NK-92 (cell line): ENCODE measurements around the gene MYBL2.

Experiments
- DNase-seq: peaks from one replicate; lab custom pipeline; 2025; ENCODE audit not compliant: unreplicated experiment; lab: John Stamatoyannopoulos, UW

MYBL2 gene

DNA sequence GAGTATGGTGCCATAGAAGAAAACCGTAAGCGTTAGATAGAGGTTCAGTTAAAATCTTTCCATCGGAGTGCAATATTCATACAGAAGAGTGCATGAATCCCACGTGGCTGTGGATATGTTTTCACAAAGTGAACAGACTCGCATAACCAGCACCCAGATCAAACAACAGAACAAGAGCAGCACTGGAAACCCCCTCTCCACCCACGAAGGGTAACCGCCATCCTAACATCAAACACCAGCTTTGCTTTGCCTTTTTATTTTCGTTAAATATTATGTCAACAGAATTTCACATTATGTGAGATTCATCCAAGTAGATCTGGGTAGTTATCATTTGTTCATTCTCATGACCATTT is 55.2 kb downstream of the MYBL2 start:
- no peak for DNase-seq

DNA sequence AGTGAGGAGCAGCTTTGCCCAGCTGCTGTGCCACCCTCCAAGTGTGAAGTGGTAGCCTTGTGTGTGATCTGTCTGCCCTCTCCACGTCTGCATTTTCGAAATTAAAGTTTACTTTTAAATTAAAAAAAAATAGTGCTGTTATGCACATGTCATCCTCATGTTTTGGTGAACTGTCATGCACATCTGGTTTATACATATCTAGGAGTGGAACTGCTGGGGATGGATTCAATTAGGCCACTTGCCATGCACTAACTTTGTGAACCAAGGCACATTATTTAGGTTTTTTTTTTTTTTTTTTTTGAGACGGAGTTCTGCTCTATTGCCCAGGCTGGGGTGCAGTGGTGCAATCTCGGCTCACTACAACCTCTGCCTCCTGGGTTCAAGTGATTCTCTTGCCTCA is 56.3 kb downstream of the MYBL2 start:
- no peak for DNase-seq

GRCh38 chr20:43723735-43724134 is 56.8 kb downstream of the MYBL2 start:
- DNase-seq: no peak

GRCh38 chr20:43724383-43724782 is 57.5 kb downstream of the MYBL2 start:
- DNase-seq: no peak

DNA sequence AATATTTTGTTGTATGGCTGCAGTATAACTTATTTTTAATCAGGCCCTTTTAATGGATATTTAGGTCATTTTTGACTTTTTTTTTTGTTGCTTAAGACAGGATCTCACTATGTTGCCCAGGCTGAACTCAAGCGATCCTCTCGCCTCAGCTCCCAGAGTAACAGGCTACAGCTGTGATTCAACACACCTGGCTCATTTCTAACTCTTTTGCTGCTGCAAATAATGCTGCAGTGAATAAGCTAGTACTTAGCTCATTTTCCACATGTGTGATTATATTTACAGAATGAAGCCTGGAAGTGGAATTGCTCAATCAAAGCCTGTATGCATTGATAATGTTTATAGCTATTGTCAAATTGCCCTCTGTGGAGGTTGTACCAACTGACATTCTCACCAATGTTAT is 58.8 kb downstream of the MYBL2 start:
- DNase-seq: no peak

DNA sequence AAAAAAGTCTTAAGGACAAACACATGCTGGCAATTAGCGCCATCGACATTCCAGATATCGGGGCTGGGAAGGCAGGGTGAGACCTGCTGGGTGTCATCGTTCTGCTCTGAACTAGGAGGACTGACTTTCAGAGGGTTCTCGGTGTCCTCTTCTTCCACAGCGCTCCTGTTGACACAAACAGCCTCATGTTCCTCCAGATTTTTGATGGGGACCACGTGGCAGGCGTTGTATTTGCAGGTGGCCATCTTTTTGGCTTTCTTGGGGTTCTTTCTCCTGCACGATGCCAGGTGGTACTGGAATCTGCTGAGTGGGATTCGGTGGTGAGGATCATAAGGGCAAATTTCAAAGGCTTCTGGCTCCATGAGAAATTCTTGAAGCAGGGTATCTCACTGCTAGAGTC is 59.4 kb downstream of the MYBL2 start:
- DNase-seq: no peak

DNA sequence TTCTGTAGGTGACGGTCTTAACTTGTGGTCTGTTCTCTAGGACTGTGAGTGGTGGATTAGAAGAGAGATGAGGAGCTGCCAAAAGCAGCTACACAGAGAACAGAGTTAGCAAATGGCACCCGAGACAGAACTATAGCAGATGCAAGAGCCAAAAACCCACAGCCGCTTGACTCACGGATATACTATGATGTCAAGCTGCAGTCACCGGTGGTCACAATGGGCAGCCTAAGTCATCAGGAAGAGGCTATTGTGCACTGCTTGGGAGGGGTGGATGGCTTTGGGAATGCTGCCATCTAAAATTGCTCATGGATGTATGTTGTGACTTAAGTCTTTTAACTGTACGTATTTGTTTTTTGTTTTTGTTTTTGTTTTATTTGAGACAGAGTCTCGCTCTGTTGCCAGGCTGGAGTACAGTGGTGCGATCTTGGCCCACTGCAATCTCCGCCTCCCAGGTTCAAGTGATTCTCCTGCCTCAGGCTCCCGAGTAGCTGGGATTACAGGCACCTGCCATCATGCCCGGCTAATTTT is 60.0 kb downstream of the MYBL2 start, which contains the start of gene GTSF1L:
TSS of gene GTSF1L (minus strand) at position 192 of the 528 bp plus-strand sequence. CDS start 308 bp downstream, outside the sequence.
- DNase-seq: no peak

- no peak for DNase-seq
These were observed 61.2 kb downstream of the MYBL2 start for GRCh38 chr20:43727980-43728590.

DNA sequence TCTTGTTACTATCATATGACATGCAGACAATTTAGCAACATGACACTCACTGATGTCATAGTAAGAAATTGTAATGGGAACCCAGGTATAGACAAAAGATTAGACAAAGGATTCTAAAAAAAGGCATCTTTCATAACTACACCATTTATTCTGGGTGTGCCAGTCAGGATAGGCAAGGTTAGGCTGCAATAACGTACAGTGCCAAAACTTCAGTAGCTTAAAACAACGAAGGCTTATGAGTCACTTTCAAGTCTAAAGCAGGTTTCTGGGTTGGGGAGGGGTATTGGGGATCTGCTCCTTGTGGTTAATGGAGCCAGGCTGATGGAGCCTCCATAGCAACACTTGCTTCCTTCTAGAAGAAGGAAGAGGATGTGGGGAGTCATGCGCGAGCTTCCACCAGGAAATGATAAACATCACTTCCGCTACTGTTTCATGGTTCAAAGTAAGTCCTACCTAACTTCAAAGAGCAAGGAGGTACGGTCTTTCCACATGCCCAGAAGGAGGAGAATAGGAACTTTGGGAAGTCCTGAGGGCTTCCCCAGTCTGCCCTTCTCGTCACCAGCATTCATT is 61.9 kb downstream of the MYBL2 start:
- DNase-seq: no peak

DNA sequence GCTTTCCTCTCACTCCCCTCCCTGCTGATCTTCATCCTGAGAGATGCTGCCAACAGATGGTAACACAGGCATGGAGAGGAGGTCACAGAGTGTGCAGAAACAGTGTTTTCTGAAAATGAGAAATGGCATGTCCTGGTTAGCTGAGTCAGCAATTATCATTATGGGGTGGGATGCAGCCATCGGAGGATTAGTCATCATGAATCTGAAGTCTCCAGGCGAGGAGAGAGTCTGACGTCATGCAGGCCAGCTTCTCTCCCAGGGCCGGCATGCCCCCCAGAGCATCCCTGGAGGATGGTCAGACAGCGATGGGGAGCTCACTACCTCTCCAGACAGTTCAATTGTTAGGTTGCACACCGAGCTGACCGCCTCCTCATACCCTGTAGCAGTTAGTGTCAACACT is 64.6 kb downstream of the MYBL2 start:
- no peak for DNase-seq

- no peak for DNase-seq
These were observed 65.0 kb downstream of the MYBL2 start for GRCh38 chr20:43731927-43732326.

DNA sequence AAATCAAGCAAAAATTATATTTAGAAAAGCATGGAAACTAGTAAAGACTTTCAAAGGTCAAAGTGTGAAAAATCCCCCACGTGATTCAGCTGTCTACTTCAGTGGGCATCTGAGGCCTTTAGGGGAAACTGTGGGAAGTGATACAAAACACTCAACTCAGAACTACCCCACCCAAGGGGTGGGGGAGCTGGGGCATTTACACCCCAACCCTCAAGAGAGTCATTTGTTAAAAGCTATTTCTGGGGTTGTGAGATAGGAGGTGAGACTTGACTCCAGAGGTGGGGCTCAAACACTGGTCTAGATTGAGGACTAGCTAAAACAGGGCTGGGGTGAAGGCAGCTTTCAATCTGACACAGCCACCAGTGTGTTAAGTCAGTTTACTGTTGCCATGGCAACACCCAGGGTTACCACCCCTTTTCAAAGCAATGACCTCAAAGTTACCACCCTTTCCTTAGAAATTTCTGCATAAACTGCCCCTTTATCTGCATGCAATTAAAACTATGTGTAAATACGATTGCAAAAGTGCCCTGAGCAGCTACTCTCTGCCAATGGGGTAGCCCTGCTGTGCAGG is 69.8 kb downstream of the MYBL2 start:
- no peak for DNase-seq

DNA sequence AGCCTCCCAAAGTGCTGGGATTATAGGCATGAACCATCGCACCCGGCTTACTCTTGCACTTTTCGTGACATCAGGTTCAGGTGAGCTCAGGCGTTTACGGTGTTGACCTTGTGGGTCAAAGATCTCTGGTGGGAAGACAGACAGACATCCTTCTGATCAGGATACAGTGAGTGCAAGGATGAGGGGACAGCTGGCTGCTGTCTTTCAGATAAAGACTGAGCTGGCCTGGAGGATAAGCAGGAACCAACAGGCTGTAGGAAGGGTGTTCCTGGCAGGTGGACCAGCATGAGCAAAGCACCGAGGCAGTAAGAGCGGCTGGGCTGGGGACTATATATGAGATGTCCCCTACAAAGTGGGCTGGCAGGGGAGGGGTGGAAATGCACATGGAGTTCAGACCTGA is 71.0 kb downstream of the MYBL2 start:
- DNase-seq: no peak

GRCh38 chr20:43739148-43739749 is 72.3 kb downstream of the MYBL2 start:
- DNase-seq: no peak

DNA sequence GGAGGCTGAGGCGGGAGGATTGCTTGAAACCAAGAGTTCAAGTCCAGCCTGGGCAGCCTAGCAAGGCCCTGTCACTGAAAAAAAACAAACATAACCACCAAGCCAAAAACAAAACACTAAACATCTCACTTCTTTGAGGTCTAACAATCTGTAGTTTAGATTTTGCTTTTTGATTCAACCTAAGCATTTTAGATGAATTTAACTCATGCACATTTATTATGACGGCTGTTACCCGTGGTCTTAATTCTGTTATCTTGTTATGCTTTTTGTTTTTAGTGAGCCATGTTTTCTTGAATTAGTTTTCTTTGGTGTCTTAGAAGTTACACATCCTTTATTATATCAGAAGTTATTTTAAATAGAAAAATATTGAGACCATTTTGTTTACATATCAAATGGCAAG is 73.7 kb downstream of the MYBL2 start:
- DNase-seq: no peak

- no peak for DNase-seq
These were observed 77.3 kb downstream of the MYBL2 start for GRCh38 chr20:43744151-43744611.

DNA sequence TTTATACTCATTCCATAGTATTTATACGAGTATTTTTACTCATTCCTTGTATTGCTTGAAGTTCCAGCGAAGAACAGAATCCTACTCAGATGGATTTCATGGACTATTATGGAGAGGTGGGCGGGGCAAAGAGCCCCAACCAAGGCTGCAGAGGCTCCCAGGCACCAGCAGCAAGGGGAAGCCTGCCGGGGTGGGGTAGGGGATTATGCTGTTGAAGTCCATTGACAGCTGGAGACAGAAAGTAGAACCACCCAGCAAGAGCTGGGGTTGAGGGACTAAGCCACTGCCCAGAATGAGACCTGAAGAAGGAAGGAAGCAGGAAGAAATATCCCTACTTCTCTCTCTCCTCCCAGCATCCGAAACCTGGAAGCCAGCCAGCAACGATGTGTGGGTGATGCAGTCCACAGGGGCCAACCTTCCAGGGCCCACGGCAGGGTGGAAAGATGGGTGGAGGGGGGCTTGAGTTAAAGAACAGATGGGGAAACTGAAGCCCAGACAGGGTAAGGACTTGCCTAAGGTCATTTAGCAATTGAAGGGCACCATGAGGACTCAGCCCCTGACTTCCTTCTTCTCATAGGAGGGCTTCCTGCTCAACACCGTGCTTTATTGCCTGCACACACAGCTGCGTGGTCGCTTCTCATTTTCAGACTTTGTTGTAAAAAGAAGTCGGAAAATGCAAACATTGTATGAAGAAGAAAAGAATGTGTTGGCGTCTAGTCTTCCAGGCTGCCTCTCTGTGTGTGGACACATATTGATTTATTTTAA is 78.2 kb downstream of the MYBL2 start:
- no peak for DNase-seq

DNA sequence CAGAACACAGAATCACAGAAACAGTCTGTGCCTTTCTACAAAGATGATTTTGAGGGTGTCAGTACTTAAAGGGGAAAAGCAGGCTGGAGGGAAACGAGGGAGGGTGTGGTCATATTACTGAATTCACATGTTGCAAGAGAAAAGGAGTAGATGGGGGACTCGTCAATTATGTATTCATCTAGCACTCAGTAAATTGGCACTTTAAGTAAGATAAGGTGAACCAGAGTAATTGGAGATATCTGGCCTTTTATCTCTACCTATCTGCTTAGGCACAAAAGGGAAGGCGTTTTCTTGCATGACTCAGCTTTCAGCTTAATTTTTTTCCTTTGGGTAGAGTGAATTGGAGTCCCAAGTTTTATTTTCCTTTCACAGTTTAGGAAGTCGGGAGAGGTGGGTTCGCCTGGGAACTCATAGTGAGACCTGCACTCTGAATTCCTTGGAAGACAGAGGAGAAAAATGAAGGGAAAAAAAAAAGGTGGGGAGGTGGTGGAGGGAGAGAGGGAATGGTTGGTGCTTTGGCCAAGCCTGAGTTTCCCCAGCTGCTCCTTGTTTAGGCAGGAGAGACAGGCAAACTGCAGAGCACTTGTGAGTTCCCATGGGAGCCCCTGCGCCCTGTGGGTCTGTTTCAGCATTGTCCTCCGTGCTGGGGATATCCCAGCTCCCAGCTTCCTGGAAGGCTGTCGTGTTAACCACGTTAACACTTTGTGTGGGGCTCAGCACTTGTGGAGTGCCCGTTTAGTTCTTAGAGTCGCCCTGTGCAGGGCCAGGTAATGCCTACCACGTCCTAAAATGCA is 79.6 kb downstream of the MYBL2 start:
- no peak for DNase-seq

DNA sequence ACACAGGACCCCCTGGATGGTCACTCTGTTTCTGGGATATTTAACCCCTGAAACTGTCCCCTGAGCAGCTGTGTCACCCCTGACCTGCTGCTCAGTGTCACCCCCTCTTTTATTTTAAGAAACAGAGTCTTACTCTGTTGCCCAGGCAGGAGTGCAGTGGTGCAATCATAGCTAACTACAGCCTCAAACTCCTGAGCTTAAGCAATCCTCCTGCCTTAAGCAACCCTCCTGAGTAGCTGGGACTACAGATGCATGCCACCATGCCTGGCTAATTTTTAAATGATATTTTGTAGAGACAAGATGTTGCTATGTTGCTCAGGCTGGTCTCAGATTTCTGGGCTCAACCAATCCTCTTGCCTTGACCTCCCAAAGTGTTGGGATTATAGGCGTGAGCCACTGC is 81.4 kb downstream of the MYBL2 start:
- no peak for DNase-seq

DNA sequence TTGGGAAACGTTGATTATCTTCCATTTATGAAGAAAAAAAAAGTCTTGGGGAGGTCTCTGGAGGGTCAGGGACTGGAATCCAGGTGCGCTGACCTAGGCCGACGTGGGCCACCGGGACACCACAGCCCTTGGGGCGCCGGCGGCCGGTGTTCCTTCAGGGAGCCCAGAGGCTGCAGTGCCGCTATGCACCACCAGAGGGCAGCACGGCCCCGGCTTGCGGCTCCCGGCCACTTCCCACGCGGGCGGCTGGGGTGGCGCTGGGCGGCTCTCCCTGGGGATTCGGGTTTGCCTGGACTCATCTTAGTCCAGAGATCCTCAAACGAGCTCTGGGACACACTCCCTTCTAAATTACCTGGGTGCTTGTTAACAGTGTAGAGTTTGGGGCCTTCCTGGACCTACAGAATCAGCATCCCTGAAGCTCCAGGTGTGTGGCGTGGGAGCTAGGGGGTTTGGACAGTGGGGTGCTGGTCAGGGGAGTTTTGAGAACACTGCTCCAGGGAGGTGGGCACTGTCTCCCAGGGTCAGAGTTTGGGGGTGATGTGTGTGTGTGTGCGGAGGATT is 82.9 kb downstream of the MYBL2 start:
- DNase-seq: no peak
